Measurements from ENCODE around the gene KCNH5.

DNA sequence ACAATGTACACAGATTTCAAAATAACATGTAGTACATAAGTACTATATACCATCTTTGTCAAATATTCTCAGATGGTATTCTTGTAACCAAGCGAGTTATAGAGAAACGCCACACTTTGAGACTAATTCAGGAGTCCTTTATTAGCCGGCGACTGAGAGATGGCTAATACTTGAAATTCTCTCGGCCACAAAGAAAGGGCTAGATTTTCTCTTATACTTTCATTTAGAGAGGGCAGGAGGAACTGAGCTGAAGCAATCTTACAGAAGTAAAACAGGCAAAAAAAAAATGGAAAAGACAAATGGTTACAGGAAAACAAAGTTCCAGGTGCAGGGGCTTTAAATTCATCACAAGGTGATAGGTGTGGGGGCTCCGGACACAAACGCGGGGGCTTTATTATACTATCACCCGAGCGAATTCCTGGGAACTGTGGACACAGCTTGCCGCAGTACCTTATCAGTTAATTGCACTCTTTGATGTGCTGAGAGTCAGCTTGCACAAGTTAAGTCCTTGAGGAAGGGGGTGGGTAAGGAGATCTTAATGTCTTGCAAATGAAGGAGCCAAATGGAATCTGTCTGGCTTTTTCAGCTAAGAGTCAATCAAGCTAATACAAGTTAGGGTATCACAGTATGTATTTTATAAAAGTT, 382.3 kb downstream of the KCNH5 start:
- TF ChIP-seq ZNF696 (CRISPR knock-in tag; conservative IDR thresholded peaks at IDR 0.05) (no peak), TARDBP (IDR thresholded peaks at IDR 0.05) (no peak), LARP7 (IDR thresholded peaks at IDR 0.05) (no peak)
